Naive B cell (primary cell): ENCODE results near the gene TAS2R31. TPM values are rescaled to one million over a fixed set of nuclear protein-coding genes. Genes with fewer than 3 reads are reported as not detected.
"Not testable (repeated sequence)": the region's sequence is repeated elsewhere in the genome, so short reads cannot be mapped to it uniquely, and the experiment has no call there.

ENCODE experiments used
- ATAC-seq, 2 donors: fragments of 150-1000 bp; cut with Tn5 transposase; 2 replicates each; pipeline ENCODE4 v1.10.0; 2021; ENCODE audit warnings: low read depth in 2 of 2, mild to moderate bottlenecking in 2 of 2, moderate library complexity in 2 of 2
- DNase-seq: peaks from one replicate; pipeline ENCODE4 v3.0.0; 2022
- H3K27ac Mint-ChIP-seq, 6 donors: one replicate each; pipeline ENCODE4 v1.8.0; 2020 to 2022; ENCODE audit warnings: mild to moderate bottlenecking in 6 of 6, mixed read lengths in 6 of 6, moderate library complexity in 5 of 6, inconsistent platforms in 2 of 6
- H3K27me3 Mint-ChIP-seq, 3 donors: one replicate each; pipeline ENCODE4 v1.8.0; 2021 to 2022; ENCODE audit warnings: mixed read lengths in 3 of 3, mild to moderate bottlenecking in 1 of 3
- H3K36me3 Mint-ChIP-seq, 2 donors: one replicate each; pipeline ENCODE4 v1.8.0; 2020 to 2022; ENCODE audit warnings: mixed read lengths in 2 of 2, inconsistent platforms in 1 of 2, mild to moderate bottlenecking in 1 of 2
- H3K4me1 Mint-ChIP-seq, 3 donors: one replicate each; pipeline ENCODE4 v1.8.0; 2020 to 2022; ENCODE audit warnings: mixed read lengths in 3 of 3, inconsistent platforms in 1 of 3, mild to moderate bottlenecking in 1 of 3, moderate library complexity in 1 of 3
- H3K4me3 Mint-ChIP-seq, 8 donors: one replicate each; pipeline ENCODE4 v1.8.0; 2020 to 2022; ENCODE audit warnings: mild to moderate bottlenecking in 8 of 8, mixed read lengths in 8 of 8, moderate library complexity in 8 of 8, inconsistent platforms in 2 of 8
- H3K9me3 Mint-ChIP-seq, 7 donors: one replicate each; pipeline ENCODE4 v1.8.0; 2020 to 2022; ENCODE audit warnings: mixed read lengths in 7 of 7, mild to moderate bottlenecking in 5 of 7, inconsistent platforms in 2 of 7, moderate library complexity in 1 of 7
- polyA plus RNA-seq, 6 donors: library from polyadenylated mRNA; unstranded; fragments of 300-500 nt; fragmentation: Illumina TruSeq; gene quantifications; one replicate each; pipeline ENCODE4 v1.2.3, GENCODE V29; 2021; ENCODE audit warnings: low read depth in 6 of 6

Gene TAS2R31
- under 1 TPM in 2 of 6 donors, not detected in 4; 0.27 to 0.69 TPM for polyA plus RNA-seq

- Mint-ChIP-seq H3K4me1 (no peaks in the 10 kb centered on the region), H3K4me3 (no peak within 1 kb of the TSS), H3K36me3 (peaks cover 0 to 33% of the 10 kb centered on the region in 2 donors), H3K27me3 (no peaks in the 10 kb centered on the region), H3K9me3 (no peaks in the 10 kb centered on the region), H3K27ac (no peak within 1 kb of the TSS)
- ATAC-seq: no peak
- no peak for DNase-seq
These were observed at the start of gene TAS2R31 for GRCh38 chr12:11031307-11031706. TAS2R31 (minus strand) TSS chr12:11031407; CDS start chr12:11031335, 72 bp downstream.

DNA sequence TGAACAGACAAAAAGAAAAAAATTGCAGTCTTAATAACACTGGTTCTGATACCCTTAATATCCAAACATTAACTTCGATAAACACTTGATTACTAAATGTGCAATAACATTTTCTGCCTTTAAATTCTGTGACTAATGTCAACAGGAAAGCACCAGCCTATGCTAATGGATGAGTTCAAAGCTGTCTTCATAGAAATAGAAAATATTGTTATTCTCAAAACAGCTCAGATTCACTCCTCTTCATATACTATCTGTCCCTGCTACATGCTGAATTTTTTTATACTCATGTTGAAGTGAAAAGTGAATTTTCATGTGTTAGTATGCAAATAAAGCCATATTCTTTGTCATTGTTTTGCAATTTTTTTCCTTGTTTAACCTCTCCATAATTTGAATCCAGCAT is 47.0 kb upstream of the TAS2R31 start:
- Mint-ChIP-seq H3K4me1 (peaks cover 3 to 16% (median 5%) of the 10 kb centered on the region in 3 donors), H3K9me3 (peaks cover 3 to 17% (median 5%) of the 10 kb centered on the region in 7 donors), H3K27me3 (no peaks in the 10 kb centered on the region), H3K27ac (no peak overlapping the region), H3K4me3 (no peak overlapping the region), H3K36me3 (peaks cover 5 to 9% of the 10 kb centered on the region in 2 donors)
- ATAC-seq (no peak), DNase-seq (no peak)

DNA sequence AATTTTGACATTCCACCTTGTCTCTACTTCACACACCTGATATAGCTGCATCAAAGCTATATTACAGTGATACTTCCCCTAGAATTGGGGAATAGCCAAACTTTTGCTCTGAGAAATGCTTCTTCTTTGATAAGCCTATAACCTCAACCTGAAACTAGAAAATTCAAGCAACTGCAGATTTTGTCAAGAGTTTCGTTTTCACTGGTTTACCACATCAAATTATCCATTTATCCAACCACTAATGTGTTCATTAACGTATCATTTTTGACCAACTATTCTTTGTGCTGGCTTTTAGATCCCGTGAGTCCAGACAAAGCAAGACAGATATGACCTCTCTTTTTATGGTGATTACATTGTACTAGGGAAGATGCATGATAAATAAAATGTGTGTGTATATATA is 44.4 kb upstream of the TAS2R31 start:
- no peak for ATAC-seq

DNA sequence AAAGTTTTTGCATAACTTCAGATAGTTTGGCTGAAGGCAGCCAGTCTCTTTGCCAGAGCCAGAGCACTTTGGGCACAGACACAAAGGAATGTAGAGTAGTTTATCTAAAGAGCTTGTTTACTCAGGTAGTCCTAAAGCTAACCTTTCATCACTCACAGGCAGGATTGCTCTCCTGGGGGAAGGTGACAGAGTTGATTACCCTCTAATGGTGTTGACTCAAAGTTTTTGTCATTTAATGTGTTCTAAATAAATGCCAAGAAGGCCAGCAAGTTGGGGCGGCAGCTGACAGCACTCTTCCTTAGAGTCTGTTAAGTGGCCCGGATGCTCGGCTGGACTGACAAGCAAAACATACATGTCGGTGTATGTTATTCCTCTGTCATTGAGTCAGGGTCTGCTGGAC is 40.2 kb upstream of the TAS2R31 start:
- Mint-ChIP-seq H3K4me1 (peaks cover 17 to 29% (median 20%) of the 10 kb centered on the region in 3 donors), H3K27me3 (no peaks in the 10 kb centered on the region), H3K4me3 (no peak overlapping the region), H3K36me3 (peaks cover 0 to 5% of the 10 kb centered on the region in 2 donors), H3K27ac (no peak overlapping the region), H3K9me3 (peaks cover 0 to 3% (median 0%) of the 10 kb centered on the region in 7 donors)
- ATAC-seq (no peak), DNase-seq (no peak)

More for the DNA sequence above, 44.4 kb upstream of the TAS2R31 start:
- DNase-seq: no peak
- no peak overlapping the region for H3K4me3 Mint-ChIP-seq
- H3K9me3 Mint-ChIP-seq: peaks cover 0 to 5% (median 0%) of the 10 kb centered on the region in 7 donors
- H3K4me1 Mint-ChIP-seq: peaks cover 6 to 17% (median 17%) of the 10 kb centered on the region in 3 donors
- H3K27me3 Mint-ChIP-seq: no peaks in the 10 kb centered on the region
- H3K27ac Mint-ChIP-seq: no peak overlapping the region
- H3K36me3 Mint-ChIP-seq: peaks cover under 1 to 5% of the 10 kb centered on the region in 2 donors

DNA sequence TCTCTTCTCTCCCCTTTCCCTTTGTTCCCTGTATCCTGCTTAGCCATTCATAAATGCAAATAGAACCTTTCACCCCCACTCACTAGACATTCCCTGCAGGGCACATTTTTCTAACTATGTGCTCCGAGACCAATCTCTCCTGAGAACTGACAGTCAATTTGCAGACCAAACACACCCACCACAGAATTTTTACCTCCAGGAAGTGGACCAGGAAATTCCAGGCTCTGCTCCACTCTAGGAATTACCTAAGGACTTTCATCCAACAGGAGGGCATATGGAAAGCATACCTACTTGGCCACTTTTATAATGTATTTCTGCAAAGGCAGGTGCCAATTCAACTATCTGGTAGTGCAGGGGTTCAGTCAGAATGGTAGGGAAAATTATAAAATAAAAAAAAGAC is 39.8 kb upstream of the TAS2R31 start:
- H3K27me3 Mint-ChIP-seq: no peaks in the 10 kb centered on the region
- H3K36me3 Mint-ChIP-seq: peaks cover 0 to 5% of the 10 kb centered on the region in 2 donors
- DNase-seq: no peak

GRCh38 chr12:11069854-11070365 is 38.7 kb upstream of the TAS2R31 start:
- Mint-ChIP-seq H3K27ac (peak overlapping the region in 1 of 6 donors; percentile 59), H3K36me3 (peaks cover 0 to 4% of the 10 kb centered on the region in 2 donors), H3K4me3 (no peak overlapping the region), H3K27me3 (no peaks in the 10 kb centered on the region), H3K4me1 (peaks cover 17 to 29% (median 20%) of the 10 kb centered on the region in 3 donors), H3K9me3 (peaks cover 0 to 3% (median 0%) of the 10 kb centered on the region in 7 donors)
- no peak for DNase-seq
- ATAC-seq: no peak

More for the DNA sequence above, 39.8 kb upstream of the TAS2R31 start:
- no peak for ATAC-seq
- Mint-ChIP-seq H3K9me3 (peaks cover 0 to 3% (median 0%) of the 10 kb centered on the region in 7 donors), H3K4me3 (no peak overlapping the region), H3K4me1 (peaks cover 17 to 29% (median 20%) of the 10 kb centered on the region in 3 donors), H3K27ac (no peak overlapping the region)

- Mint-ChIP-seq H3K27ac (peak overlapping the region in 1 of 6 donors; percentile 16), H3K27me3 (no peaks in the 10 kb centered on the region), H3K4me3 (no peak overlapping the region), H3K36me3 (no peaks in the 10 kb centered on the region), H3K4me1 (peaks cover 6 to 23% (median 17%) of the 10 kb centered on the region in 3 donors), H3K9me3 (peaks cover 0 to 3% (median 0%) of the 10 kb centered on the region in 7 donors)
- no peak for ATAC-seq
- no peak for DNase-seq
These were observed 36.3 kb upstream of the TAS2R31 start for GRCh38 chr12:11067514-11067913.

DNA sequence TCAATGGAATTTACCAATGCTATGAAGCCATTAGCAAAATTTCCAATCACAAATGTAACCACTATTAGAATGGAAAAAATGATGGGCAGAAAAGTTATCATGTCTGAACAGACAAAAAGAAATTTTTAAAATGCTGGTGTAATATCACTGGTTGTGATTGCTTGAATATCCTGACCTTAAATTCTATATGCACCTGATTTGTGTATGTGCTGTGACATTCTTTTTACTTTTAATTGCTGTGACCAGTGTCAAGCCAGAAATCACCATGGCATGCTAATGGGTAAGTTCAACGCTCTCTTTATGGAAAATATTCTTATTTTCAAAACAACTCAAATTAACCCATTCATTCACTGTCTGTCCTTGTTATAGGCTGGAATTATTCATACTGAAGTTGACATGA is 31.0 kb upstream of the TAS2R31 start, which contains the start of gene TAS2R46:
TSS of gene TAS2R46 (minus strand) at position 101 of the 400 bp plus-strand sequence. CDS start at position 101, 0 bp downstream.
- H3K9me3 Mint-ChIP-seq, ATAC-seq, DNase-seq, H3K27ac Mint-ChIP-seq, H3K27me3 Mint-ChIP-seq, H3K36me3 Mint-ChIP-seq, H3K4me3 Mint-ChIP-seq, H3K4me1 Mint-ChIP-seq: not testable (repeated sequence)

DNA sequence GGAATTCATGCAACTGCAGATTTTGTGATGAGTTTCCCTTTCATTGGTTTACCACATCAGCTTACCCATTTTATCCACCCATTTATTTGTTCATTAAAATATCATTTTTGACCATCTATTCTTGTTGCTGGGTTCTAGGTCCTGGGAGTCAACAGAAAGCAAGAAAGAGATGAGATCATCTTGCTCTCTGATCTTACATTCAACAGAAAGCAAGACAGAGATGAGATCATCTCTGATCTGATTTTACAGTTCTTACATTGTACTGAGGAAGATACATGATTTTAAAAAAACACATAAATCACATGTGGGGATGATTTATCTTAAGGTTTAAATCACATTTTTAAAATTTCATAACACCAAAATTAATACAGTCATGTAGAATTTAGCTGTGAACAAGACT is 28.6 kb upstream of the TAS2R31 start:
- H3K27ac Mint-ChIP-seq: no peak overlapping the region
- no peak overlapping the region for H3K4me3 Mint-ChIP-seq
- H3K9me3 Mint-ChIP-seq: no peaks in the 10 kb centered on the region
- peaks cover 0 to 4% (median 0%) of the 10 kb centered on the region in 3 donors for H3K4me1 Mint-ChIP-seq
- no peak for DNase-seq
- no peak for ATAC-seq
- H3K36me3 Mint-ChIP-seq: peaks cover 0 to 13% of the 10 kb centered on the region in 2 donors
- H3K27me3 Mint-ChIP-seq: no peaks in the 10 kb centered on the region

- Mint-ChIP-seq H3K4me3 (no peak overlapping the region), H3K27me3 (no peaks in the 10 kb centered on the region), H3K4me1 (peaks cover 0 to 4% (median 0%) of the 10 kb centered on the region in 3 donors), H3K27ac (no peak overlapping the region), H3K36me3 (peaks cover 0 to 13% of the 10 kb centered on the region in 2 donors), H3K9me3 (peaks cover 0 to 2% (median 0%) of the 10 kb centered on the region in 7 donors)
- DNase-seq: no peak
- ATAC-seq: no peak
These were observed 27.8 kb upstream of the TAS2R31 start for GRCh38 chr12:11059041-11059440.

GRCh38 chr12:11055306-11055705 is 24.1 kb upstream of the TAS2R31 start:
- Mint-ChIP-seq H3K36me3 (peaks cover 14 to 41% of the 10 kb centered on the region in 2 donors), H3K27me3 (no peaks in the 10 kb centered on the region), H3K9me3 (peaks cover 4 to 36% (median 17%) of the 10 kb centered on the region in 7 donors), H3K4me1 (no peaks in the 10 kb centered on the region), H3K4me3 (no peak overlapping the region), H3K27ac (no peak overlapping the region)
- DNase-seq: no peak
- no peak for ATAC-seq

DNA sequence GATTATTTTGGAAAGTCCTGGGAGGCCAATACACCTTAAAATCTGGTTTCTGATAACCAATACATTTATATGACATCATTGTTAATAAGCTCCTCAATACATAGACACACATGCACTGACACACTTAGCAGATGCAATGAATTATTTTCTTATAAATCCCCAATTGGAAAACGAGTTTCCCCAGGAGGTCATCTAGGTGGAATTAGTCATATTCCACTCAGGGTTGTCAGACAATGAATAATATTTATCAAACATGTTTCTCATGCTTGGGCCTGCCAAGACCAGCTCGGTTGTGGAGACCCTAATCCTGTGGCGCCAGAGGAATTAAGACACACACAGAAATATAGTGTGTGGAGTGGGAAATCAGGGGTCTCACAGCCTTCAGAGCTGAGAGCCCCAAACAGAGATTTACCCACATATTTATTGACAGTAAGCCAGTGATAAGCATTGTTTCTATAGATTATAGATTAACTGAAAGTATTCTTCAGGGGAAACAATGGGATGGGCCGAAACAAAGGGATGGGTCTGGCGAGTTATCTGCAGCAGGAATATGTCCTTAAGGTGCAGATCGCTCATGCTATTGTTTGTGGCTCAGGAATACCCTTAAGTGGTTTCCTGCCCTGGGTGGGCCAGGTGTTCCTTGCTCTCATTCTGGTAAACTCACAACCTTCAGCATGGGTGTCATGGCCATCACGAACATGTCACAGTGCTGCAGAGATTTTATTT is 18.8 kb upstream of the TAS2R31 start:
- not testable (repeated sequence) for ATAC-seq, H3K27ac Mint-ChIP-seq, H3K4me1 Mint-ChIP-seq, DNase-seq, H3K27me3 Mint-ChIP-seq
- peak overlapping the region in 1 of 8 donors; percentile 30 for H3K4me3 Mint-ChIP-seq
- peaks cover 27 to 60% of the 10 kb centered on the region in 2 donors for H3K36me3 Mint-ChIP-seq
- peaks cover 5 to 45% (median 22%) of the 10 kb centered on the region in 7 donors for H3K9me3 Mint-ChIP-seq

GRCh38 chr12:11041366-11041765 is 10.2 kb upstream of the TAS2R31 start:
- ATAC-seq, H3K27ac Mint-ChIP-seq, H3K4me3 Mint-ChIP-seq, DNase-seq, H3K4me1 Mint-ChIP-seq, H3K27me3 Mint-ChIP-seq: not testable (repeated sequence)
- Mint-ChIP-seq H3K36me3 (peaks cover 42 to 63% of the 10 kb centered on the region in 2 donors), H3K9me3 (peaks cover 0 to 11% (median 0%) of the 10 kb centered on the region in 7 donors)

DNA sequence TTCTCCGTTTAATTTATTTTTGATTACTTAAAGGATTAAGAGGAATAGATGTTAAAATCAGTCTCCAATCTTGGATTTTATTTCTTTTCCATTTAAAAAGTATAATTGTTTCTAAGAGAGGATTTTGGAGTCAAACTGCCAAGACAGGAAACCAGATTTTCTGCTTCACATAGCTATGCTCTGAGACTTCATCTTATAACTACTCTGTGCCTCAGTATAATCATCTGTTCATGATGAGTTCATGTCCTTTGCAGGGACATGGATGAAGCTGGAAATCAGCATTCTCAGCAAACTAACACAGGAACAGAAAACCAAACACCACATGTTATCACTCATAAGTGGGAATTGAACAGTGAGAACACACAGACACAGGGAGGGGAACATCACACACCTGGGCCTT is 9.0 kb upstream of the TAS2R31 start:
- DNase-seq: no peak
- Mint-ChIP-seq H3K4me3 (no peak overlapping the region), H3K36me3 (peaks cover 39 to 61% of the 10 kb centered on the region in 2 donors), H3K4me1 (peaks cover 0 to 3% (median 0%) of the 10 kb centered on the region in 3 donors), H3K9me3 (peaks cover 0 to 11% (median 0%) of the 10 kb centered on the region in 7 donors), H3K27me3 (no peaks in the 10 kb centered on the region), H3K27ac (no peak overlapping the region)
- no peak for ATAC-seq
